Spleen (tissue), 11 donors: ENCODE data around the gene PDE4D. TPM values are rescaled to one million over a fixed set of nuclear protein-coding genes. Genes with fewer than 3 reads are reported as not detected.

Experiments
- DNase-seq: peaks from one replicate; pipeline ENCODE4 v3.0.0-alpha.2; 2020
- H3K27ac ChIP-seq, 8 donors: fragments of 200-600 bp; sonication (generic) in 7 of 8; 1 replicate in 4 of 8; 2 replicates in 4 of 8; pipeline versions ENCODE4 v1.5.0 to v1.8.0; 2016 to 2021; ENCODE audit warnings: inconsistent platforms in 4 of 8, mild to moderate bottlenecking in 4 of 8, moderate library complexity in 1 of 8
- H3K27me3 ChIP-seq, 7 donors: fragments of 200-600 bp; sonication (generic) in 6 of 7; replicated peaks in 1 of 7; 1 replicate in 4 of 7; 2 replicates in 3 of 7; pipeline versions ENCODE4 v1.5.0 to v1.8.0; 2016 to 2021; ENCODE audit warnings: inconsistent platforms in 3 of 7, mild to moderate bottlenecking in 1 of 7
- H3K36me3 ChIP-seq, 6 donors: fragments of 200-600 bp; sonication (generic) in 5 of 6; 1 replicate in 4 of 6; 2 replicates in 2 of 6; pipeline versions ENCODE4 v1.5.0 to v1.8.0; 2016 to 2021; ENCODE audit warnings: inconsistent platforms in 2 of 6
- H3K4me1 ChIP-seq, 6 donors: fragments of 200-600 bp; sonication (generic) in 5 of 6; 1 replicate in 3 of 6; 2 replicates in 3 of 6; pipeline versions ENCODE4 v1.5.0 to v1.8.0; 2016 to 2021; ENCODE audit warnings: inconsistent platforms in 3 of 6
- H3K4me3 ChIP-seq, 8 donors: fragments of 200-600 bp; sonication (generic) in 7 of 8; 1 replicate in 4 of 8; 2 replicates in 4 of 8; pipeline versions ENCODE4 v1.5.0 to v1.8.0; 2016 to 2021; ENCODE audit warnings: inconsistent platforms in 4 of 8, mild to moderate bottlenecking in 4 of 8, moderate library complexity in 2 of 8
- H3K9me3 ChIP-seq, 8 donors: fragments of 200-600 bp; sonication (generic) in 7 of 8; 1 replicate in 4 of 8; 2 replicates in 4 of 8; pipeline versions ENCODE4 v1.5.0 to v1.8.0; 2016 to 2021; ENCODE audit warnings: inconsistent platforms in 4 of 8
- POLR2A ChIP-seq, 3 donors: fragments of 450-650 bp; IDR thresholded peaks; one replicate each; pipeline ENCODE4 v1.5.1; 2017; ENCODE audit warnings: antibody characterized with exemption in 3 of 3, mild to moderate bottlenecking in 1 of 3
- POLR2AphosphoS5 ChIP-seq, 3 donors: sonication (generic); formaldehyde crosslinking; IDR thresholded peaks; one replicate each; pipeline ENCODE4 v1.5.1; 2017; ENCODE audit warnings: antibody characterized with exemption in 3 of 3
- WGBS, 5 donors: extraction: QIAGEN DNeasy Blood & Tissue Kit in 3 of 5; methylation state at CpG; one replicate each; pipeline versions ENCODE4 v1.1.5 to v1.1.7; 2013 to 2018; 5-methylcytosine and 5-hydroxymethylcytosine counted together
- intact Hi-C: fragments of 100-400 bp; cut with DNase I; formaldehyde crosslinking; loops from one replicate; pipeline ENCODE4 v1.15.0; 2023; ENCODE audit warnings: low total_unique reads
- polyA plus RNA-seq, 3 donors: library from polyadenylated mRNA; stranded (reverse); fragments of 200-250 nt; gene quantifications; one replicate each; pipeline ENCODE4 v1.2.1, GENCODE V29; 2013
- total RNA-seq, 7 donors: library from RNA; depleted of rRNA in 3 of 7; stranded (reverse); fragments of >200 nt in 3 of 7; fragmentation: NEBNext Ultra II Directional in 4 of 7; extraction: Animal tissue kit (Norgen Biotek cat#: 25700) in 4 of 7; gene quantifications; one replicate each; pipeline versions ENCODE4 v1.1.0 to v1.2.1, GENCODE V29; 2016 to 2021
- TF ChIP-seq, protein P1 (sequence below), 11 experiments: fragments of 200-600 bp in 7 of 11; fragments of 450-650 bp in 4 of 11; sonication (generic) in 4 of 11; IDR thresholded peaks in 8 of 11; conservative IDR thresholded peaks in 3 of 11; 1 replicate in 7 of 11; 2 replicates in 4 of 11; pipeline versions ENCODE4 v1.4.0 to v1.8.0; 2016 to 2021; ENCODE audit warnings: antibody characterized with exemption in 11 of 11, inconsistent platforms in 4 of 11, mild to moderate bottlenecking in 1 of 11
- donor health status: healthy with polysubstance abuse.
- donor health status: DM: no; HTN: no; CAD: no; lungs with moderate emphysema.
- donor health status: DM: no; HTN: no; CAD: no.
- donor health status: Bipolar disorder and iron deficiency.
- donor health status: healthy.
- donor health status: DM: no; HTN: no; CAD: no.
- donor health status: DM: yes; HTN: yes; CAD: no.

PDE4D gene
- total and polyA plus RNA-seq, 10 donors = 0.88 to 51.8 (median 18.2) TPM

DNA sequence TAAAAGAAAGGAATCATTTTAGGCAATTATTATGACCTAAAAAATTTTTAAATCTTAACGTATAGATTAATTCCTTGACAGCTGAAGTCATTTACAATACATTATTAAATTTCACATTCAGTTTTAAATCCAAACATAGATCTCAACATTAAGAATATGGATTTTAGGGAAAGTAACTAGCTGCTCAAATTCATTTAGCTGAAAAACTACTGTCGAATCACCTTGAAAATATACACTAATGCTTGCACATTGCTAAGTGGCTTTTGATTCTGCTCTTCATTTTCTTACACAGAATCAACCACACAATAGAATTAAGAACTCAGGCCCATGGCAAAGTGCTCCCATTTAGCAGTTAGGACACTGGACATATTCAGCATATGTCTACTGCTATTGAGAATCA lies 856.5 kb downstream of the PDE4D start:
- peaks cover 0 to 34% (median 19%) of the 10 kb centered on the region in 7 donors for H3K27me3 ChIP-seq
- H3K27ac ChIP-seq = peak overlapping the region in 3 of 8 donors; percentile 90 to 93 (median 92)
- TF ChIP-seq POLR2A (IDR thresholded peaks at IDR 0.05) = no peak
- TF ChIP-seq POLR2AphosphoS5 (IDR thresholded peaks at IDR 0.05) = no peak
- TF ChIP-seq, protein P1, sequence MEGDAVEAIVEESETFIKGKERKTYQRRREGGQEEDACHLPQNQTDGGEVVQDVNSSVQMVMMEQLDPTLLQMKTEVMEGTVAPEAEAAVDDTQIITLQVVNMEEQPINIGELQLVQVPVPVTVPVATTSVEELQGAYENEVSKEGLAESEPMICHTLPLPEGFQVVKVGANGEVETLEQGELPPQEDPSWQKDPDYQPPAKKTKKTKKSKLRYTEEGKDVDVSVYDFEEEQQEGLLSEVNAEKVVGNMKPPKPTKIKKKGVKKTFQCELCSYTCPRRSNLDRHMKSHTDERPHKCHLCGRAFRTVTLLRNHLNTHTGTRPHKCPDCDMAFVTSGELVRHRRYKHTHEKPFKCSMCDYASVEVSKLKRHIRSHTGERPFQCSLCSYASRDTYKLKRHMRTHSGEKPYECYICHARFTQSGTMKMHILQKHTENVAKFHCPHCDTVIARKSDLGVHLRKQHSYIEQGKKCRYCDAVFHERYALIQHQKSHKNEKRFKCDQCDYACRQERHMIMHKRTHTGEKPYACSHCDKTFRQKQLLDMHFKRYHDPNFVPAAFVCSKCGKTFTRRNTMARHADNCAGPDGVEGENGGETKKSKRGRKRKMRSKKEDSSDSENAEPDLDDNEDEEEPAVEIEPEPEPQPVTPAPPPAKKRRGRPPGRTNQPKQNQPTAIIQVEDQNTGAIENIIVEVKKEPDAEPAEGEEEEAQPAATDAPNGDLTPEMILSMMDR (IDR thresholded peaks at IDR 0.05 in 8 of 11, conservative IDR thresholded peaks at IDR 0.05 in 3 of 11) = no peak
- no peaks in the 10 kb centered on the region for H3K9me3 ChIP-seq
- peak overlapping the region in 5 of 8 donors; percentile 3 to 85 (median 67) for H3K4me3 ChIP-seq
- DNase-seq = no peak
- H3K4me1 ChIP-seq = peaks cover 8 to 86% (median 44%) of the 10 kb centered on the region in 6 donors
- no peaks in the 10 kb centered on the region for H3K36me3 ChIP-seq
- 72 to 79% (median 76%) methylated on average over 2 of the region's 2 CpGs for WGBS, 5 donors
- intact Hi-C loops = no loop called here

DNA sequence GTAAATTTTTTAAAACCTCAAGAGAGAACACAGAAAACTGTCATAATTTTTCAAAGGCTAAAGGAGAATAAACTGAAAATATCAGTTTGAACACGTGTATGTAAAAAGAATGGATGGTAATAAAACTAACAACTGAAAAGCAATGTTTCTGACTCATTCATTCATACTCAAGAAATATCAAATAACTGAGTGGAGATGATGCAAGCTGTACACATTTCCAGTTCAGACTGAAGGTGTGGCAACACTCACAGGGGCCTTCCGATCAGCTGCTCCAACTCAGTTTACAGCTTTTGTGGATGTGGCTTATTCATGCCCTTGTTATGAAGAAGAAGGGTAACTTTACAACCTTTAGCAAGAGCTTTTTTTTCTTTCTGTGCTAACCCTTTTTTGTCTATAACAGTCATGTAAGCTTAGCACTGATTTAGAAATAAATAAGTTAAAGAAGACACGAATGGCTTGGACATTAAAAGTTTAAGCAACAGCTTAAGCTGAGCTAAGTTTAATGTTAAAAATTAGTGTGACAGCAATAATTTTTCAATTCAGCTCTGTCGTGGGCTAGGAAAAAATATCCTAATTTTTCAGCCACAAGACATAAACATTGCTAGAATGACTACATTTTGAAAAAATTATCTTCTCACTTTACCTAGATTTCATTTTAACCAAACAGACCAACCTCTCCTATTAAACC lies 857.1 kb downstream of the PDE4D start:
- TF ChIP-seq POLR2AphosphoS5 (IDR thresholded peaks at IDR 0.05) = peak in 1 of 3 donors; percentile 66
- no peak for TF ChIP-seq POLR2A (IDR thresholded peaks at IDR 0.05)
- TF ChIP-seq, protein P1 (IDR thresholded peaks at IDR 0.05 in 8 of 11, conservative IDR thresholded peaks at IDR 0.05 in 3 of 11) = no peak
- peaks cover 6 to 79% (median 44%) of the 10 kb centered on the region in 6 donors for H3K4me1 ChIP-seq
- DNase-seq = no peak
- no peaks in the 10 kb centered on the region for H3K36me3 ChIP-seq
- H3K27ac ChIP-seq = peak overlapping the region in 4 of 8 donors; percentile 39 to 92 (median 52)
- H3K9me3 ChIP-seq = no peaks in the 10 kb centered on the region
- WGBS, 5 donors = 39 to 58% (median 52%) methylated on average over 4 of the region's 4 CpGs
- H3K27me3 ChIP-seq = peaks cover 0 to 34% (median 19%) of the 10 kb centered on the region in 7 donors
- intact Hi-C loops = no loop called here
- H3K4me3 ChIP-seq = peak overlapping the region in 2 of 8 donors; percentile 65 to 85

DNA sequence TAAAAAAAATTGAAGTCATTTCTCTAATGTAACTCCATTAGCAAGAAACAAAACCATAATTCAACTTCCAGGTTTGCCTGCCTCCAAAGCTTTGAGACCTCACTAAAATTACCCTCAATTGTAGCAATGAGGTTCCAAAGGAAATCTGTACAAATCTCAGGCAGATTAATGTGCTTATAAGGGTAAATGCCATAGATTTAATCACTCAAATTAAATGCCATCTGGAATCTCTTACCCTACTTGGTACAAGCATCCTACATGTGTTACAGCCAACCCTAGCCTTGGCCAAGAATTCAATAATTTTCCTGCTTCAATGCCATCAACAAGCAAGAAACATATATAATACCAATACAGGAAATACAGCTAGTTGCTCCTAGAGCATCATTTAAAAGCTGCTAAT lies 857.8 kb downstream of the PDE4D start:
- no peak for DNase-seq
- Histone ChIP-seq H3K4me3 (peak overlapping the region in 2 of 8 donors; percentile 65 to 85), H3K27ac (peak overlapping the region in 4 of 8 donors; percentile 39 to 92 (median 52)), H3K27me3 (peaks cover 0 to 34% (median 19%) of the 10 kb centered on the region in 7 donors), H3K9me3 (no peaks in the 10 kb centered on the region), H3K36me3 (no peaks in the 10 kb centered on the region), H3K4me1 (peaks cover 6 to 72% (median 44%) of the 10 kb centered on the region in 6 donors)
- intact Hi-C loops = no loop called here
- TF ChIP-seq POLR2A (IDR thresholded peaks at IDR 0.05) (no peak), POLR2AphosphoS5 (IDR thresholded peaks at IDR 0.05) (no peak)
- TF ChIP-seq, protein P1 (IDR thresholded peaks at IDR 0.05 in 8 of 11, conservative IDR thresholded peaks at IDR 0.05 in 3 of 11) = no peak

DNA sequence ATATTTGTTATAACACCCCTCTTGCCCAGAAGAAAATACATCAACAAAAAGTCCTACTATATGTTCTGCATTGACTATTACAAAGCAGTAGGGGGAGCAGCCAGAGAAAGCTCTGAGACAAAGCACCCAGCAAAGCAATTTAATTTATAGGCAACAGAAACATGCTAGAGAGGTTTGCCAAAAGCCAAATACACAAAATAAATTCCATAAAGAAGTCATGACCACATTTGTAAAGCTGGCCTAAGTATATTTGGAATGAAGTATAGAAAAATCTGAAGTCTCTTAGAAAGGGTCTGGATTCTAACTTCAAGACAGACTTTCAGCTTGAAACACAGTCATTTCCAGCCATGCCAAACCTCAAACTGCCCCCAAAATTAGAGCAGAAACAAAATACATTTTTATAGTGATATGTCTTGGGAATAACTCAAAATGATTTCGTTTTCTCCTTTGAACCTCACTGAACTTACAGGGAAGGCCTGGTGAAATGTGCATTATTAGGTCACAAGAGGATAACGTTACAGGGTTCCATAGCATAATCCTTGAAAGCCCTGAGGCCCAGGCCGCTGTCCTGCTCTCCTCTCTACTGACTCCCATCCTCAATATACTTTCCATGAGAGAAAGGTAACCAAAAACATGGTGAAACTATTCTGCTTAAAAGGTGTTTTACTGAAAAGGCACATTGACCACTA lies 858.9 kb downstream of the PDE4D start:
- H3K9me3 ChIP-seq = no peaks in the 10 kb centered on the region
- WGBS, 5 donors = 61 to 69% (median 68%) methylated on average over 3 of the region's 3 CpGs
- peaks cover 6 to 62% (median 34%) of the 10 kb centered on the region in 6 donors for H3K4me1 ChIP-seq
- H3K27me3 ChIP-seq = peaks cover 0 to 29% (median 12%) of the 10 kb centered on the region in 7 donors
- intact Hi-C loops = no loop called here
- TF ChIP-seq, protein P1 (IDR thresholded peaks at IDR 0.05 in 8 of 11, conservative IDR thresholded peaks at IDR 0.05 in 3 of 11) = peak in 6 of 11 experiments; percentile 25 to 57 (median 48)
- no peak for TF ChIP-seq POLR2A (IDR thresholded peaks at IDR 0.05)
- no peak for TF ChIP-seq POLR2AphosphoS5 (IDR thresholded peaks at IDR 0.05)
- no peak for DNase-seq
- H3K36me3 ChIP-seq = no peaks in the 10 kb centered on the region
- peak overlapping the region in 1 of 8 donors; percentile 85 for H3K4me3 ChIP-seq
- no peak overlapping the region for H3K27ac ChIP-seq
